Measurements from ENCODE around the gene KRT79. TPM values are rescaled to one million over a fixed set of nuclear protein-coding genes. Genes with fewer than 3 reads are reported as not detected.

KRT79 gene
- polyA plus RNA-seq, 1 of the 3 experiments (the other 2 are of a cell fraction): not detected

- Histone ChIP-seq H3K27ac (ENCODE audit: low read depth in 2 of 2, low read length in 1 of 2) (no peak overlapping the region), H4K20me1 (ENCODE audit: insufficient read depth) (no peaks in the 10 kb centered on the region), H3K4me1 (ENCODE audit: control insufficient read depth in 1 of 2, insufficient read depth in 2 of 2, low read depth in 1 of 2, low read length in 1 of 2) (no peaks in the 10 kb centered on the region), H3F3A (replicated peaks; ENCODE audit: insufficient read depth) (no peaks in the 10 kb centered on the region), H3K4me2 (no peak overlapping the region), H3K9ac (no peak overlapping the region), H3K36me3 (replicated peaks in 1 of 2; ENCODE audit: control insufficient read depth in 1 of 2, insufficient read depth in 2 of 2, low read length in 1 of 2) (no peaks in the 10 kb centered on the region), H3K9me2 (no peaks in the 10 kb centered on the region), H3K79me2 (ENCODE audit: insufficient read depth) (no peaks in the 10 kb centered on the region), H3K4me3 (ENCODE audit: low read depth in 2 of 2, low read length in 1 of 2) (no peak overlapping the region), H2AFZ (ENCODE audit: low read depth) (no peak overlapping the region), H3K27me3 (ENCODE audit: insufficient read depth) (peaks cover 18% of the 10 kb centered on the region; the same call in 1 of the 2 replicates), H3K9me3 (no peaks in the 10 kb centered on the region)
- TF ChIP-seq FOSL2 (IDR thresholded peaks at IDR 0.05; ENCODE audit: borderline replicate concordance, low read depth) (no peak), GATA2 (CRISPR knock-in tag; IDR thresholded peaks at IDR 0.05) (no peak), USF1 (IDR thresholded peaks at IDR 0.05; ENCODE audit: borderline replicate concordance, low read depth) (no peak), MXI1 (IDR thresholded peaks at IDR 0.05; ENCODE audit: low read depth, low read length) (no peak), NFIC (IDR thresholded peaks at IDR 0.05; ENCODE audit: borderline replicate concordance) (no peak), RAD21 (IDR thresholded peaks at IDR 0.05; ENCODE audit: low read length) (no peak), FOXJ3 (CRISPR knock-in tag; IDR thresholded peaks at IDR 0.05) (no peak), GABPA (IDR thresholded peaks at IDR 0.05; ENCODE audit: low read depth) (no peak), RCOR1 (IDR thresholded peaks at IDR 0.05; ENCODE audit: low read length) (no peak), YY1 (IDR thresholded peaks at IDR 0.05; ENCODE audit: low read depth) (no peak), TEAD4 (IDR thresholded peaks at IDR 0.05; ENCODE audit: borderline replicate concordance, insufficient read depth) (no peak), EZH2phosphoT487 (IDR thresholded peaks at IDR 0.05; ENCODE audit: borderline replicate concordance, low read depth) (no peak)
- 28% methylated on average over 5 of the region's 5 CpGs for WGBS (ENCODE audit: low lambda C conversion rate)
- ChIA-PET POLR2A (no interaction called here), CTCF (no interaction called here)
- no peak for DNase-seq
These were observed 39.4 kb downstream of the KRT79 start for GRCh38 chr12:52794479-52795331.

- H3K4me1 ChIP-seq (ENCODE audit: control insufficient read depth in 1 of 2, insufficient read depth in 2 of 2, low read depth in 1 of 2, low read length in 1 of 2): no peaks in the 10 kb centered on the region
- 46% methylated on average over 7 of the region's 10 CpGs for WGBS (ENCODE audit: low lambda C conversion rate)
- H3K4me3 ChIP-seq (ENCODE audit: low read depth in 2 of 2, low read length in 1 of 2): no peak overlapping the region
- H2AFZ ChIP-seq (ENCODE audit: low read depth): no peak overlapping the region
- H3K27ac ChIP-seq (ENCODE audit: low read depth in 2 of 2, low read length in 1 of 2): no peak overlapping the region
- ChIA-PET POLR2A (no interaction called here), CTCF (no interaction called here)
- H4K20me1 ChIP-seq (ENCODE audit: insufficient read depth): no peaks in the 10 kb centered on the region
- H3K4me2 ChIP-seq: no peak overlapping the region
- DNase-seq: no peak
- no peaks in the 10 kb centered on the region for H3K36me3 ChIP-seq (replicated peaks in 1 of 2; ENCODE audit: control insufficient read depth in 1 of 2, insufficient read depth in 2 of 2, low read length in 1 of 2)
- TF ChIP-seq GATA2 (CRISPR knock-in tag; IDR thresholded peaks at IDR 0.05) (no peak), MXI1 (IDR thresholded peaks at IDR 0.05; ENCODE audit: low read depth, low read length) (no peak), GABPA (IDR thresholded peaks at IDR 0.05; ENCODE audit: low read depth) (no peak), REST (IDR thresholded peaks at IDR 0.05; ENCODE audit: low read depth, low read length) (no peak), EP300 (IDR thresholded peaks at IDR 0.05; ENCODE audit: borderline replicate concordance in 1 of 2, low read depth in 1 of 2, low read length in 1 of 2) (no peak), PBX3 (IDR thresholded peaks at IDR 0.05) (no peak), YY1 (IDR thresholded peaks at IDR 0.05; ENCODE audit: low read depth) (no peak), IRF3 (IDR thresholded peaks at IDR 0.05; ENCODE audit: low read depth, low read length) (no peak), CHD2 (IDR thresholded peaks at IDR 0.05; ENCODE audit: low read length, partially characterized antibody) (no peak)
- no peaks in the 10 kb centered on the region for H3K79me2 ChIP-seq (ENCODE audit: insufficient read depth)
- no peaks in the 10 kb centered on the region for H3K9me3 ChIP-seq
- H3K9me2 ChIP-seq: no peaks in the 10 kb centered on the region
- peaks cover 18% of the 10 kb centered on the region; the same call in 1 of the 2 replicates for H3K27me3 ChIP-seq (ENCODE audit: insufficient read depth)
- H3F3A ChIP-seq (replicated peaks; ENCODE audit: insufficient read depth): no peaks in the 10 kb centered on the region
- no peak overlapping the region for H3K9ac ChIP-seq
These were observed 41.7 kb downstream of the KRT79 start for GRCh38 chr12:52792185-52793029.

Measured in SK-N-SH (cell line).